SK-N-SH (cell line): ENCODE results near the gene PRKAA2. TPM values are rescaled to one million over a fixed set of nuclear protein-coding genes. Genes with fewer than 3 reads are reported as not detected.

Experiments
- CTCF ChIA-PET: fragments of 300-600, 350-600 bp; formaldehyde crosslinking; extraction: SDS; loops from one replicate; lab custom pipeline; 2021; lab: Yijun Ruan, JAX
- POLR2A ChIA-PET: fragments of 350-600 bp; sonication (Branson Sonifier 250); formaldehyde crosslinking; extraction: SDS; loops from one replicate; lab custom pipeline; 2020; ENCODE audit warnings: antibody characterized with exemption, inconsistent platforms; lab: Yijun Ruan, JAX
- DNase-seq: peaks from one replicate; pipeline ENCODE4 v3.0.0; 2012
- H2AFZ ChIP-seq: fragments of 200-600 bp; sonication (generic); 2 replicates; pipeline ENCODE4 v1.8.1; 2016; ENCODE audit warnings: antibody characterized with exemption, mild to moderate bottlenecking, low read depth
- H3F3A ChIP-seq: fragments of 200-600 bp; sonication (generic); replicated peaks from 2 replicates; pipeline ENCODE3; 2016; ENCODE audit warnings: antibody characterized with exemption, mild to moderate bottlenecking; ENCODE audit not compliant: insufficient read depth
- H3K27ac ChIP-seq, 2 experiments: fragments of 200-500 bp in 1 of 2; fragments of 200-600 bp in 1 of 2; sonication (Bioruptor generic) in 1 of 2; sonication (generic), shearing (Covaris generic) in 1 of 2; 2 replicates each; pipeline versions ENCODE4 v1.5.1 to v1.6.1; 2014 to 2016; ENCODE audit warnings: low read depth in 2 of 2, inconsistent platforms in 1 of 2, low read length in 1 of 2, mild to moderate bottlenecking in 1 of 2, mixed read lengths in 1 of 2
- H3K27me3 ChIP-seq: fragments of 200-600 bp; sonication (generic), shearing (Covaris generic); 2 replicates; pipeline ENCODE4 v1.6.1; 2016; ENCODE audit warnings: mixed run types; ENCODE audit not compliant: insufficient read depth
- H3K36me3 ChIP-seq, 2 experiments: fragments of 200-500 bp in 1 of 2; fragments of 200-600 bp in 1 of 2; sonication (Bioruptor generic) in 1 of 2; sonication (generic) in 1 of 2; replicated peaks in 1 of 2; 2 replicates each; pipeline versions ENCODE3 to v1.5.1; 2014 to 2016; ENCODE audit warnings: low read length in 1 of 2, mild to moderate bottlenecking in 1 of 2; ENCODE audit not compliant: insufficient read depth in 2 of 2, control insufficient read depth in 1 of 2
- H3K4me1 ChIP-seq, 2 experiments: fragments of 200-500 bp in 1 of 2; fragments of 200-600 bp in 1 of 2; sonication (Bioruptor generic) in 1 of 2; sonication (generic), shearing (Covaris generic) in 1 of 2; 2 replicates each; pipeline versions ENCODE4 v1.5.1 to v1.6.1; 2014 to 2016; ENCODE audit warnings: low read depth in 1 of 2, low read length in 1 of 2, mixed run types in 1 of 2; ENCODE audit not compliant: insufficient read depth in 2 of 2, control insufficient read depth in 1 of 2
- H3K4me2 ChIP-seq: fragments of 200-600 bp; sonication (generic), shearing (Covaris generic); 2 replicates; pipeline ENCODE4 v1.6.1; 2017; ENCODE audit warnings: mixed run types
- H3K4me3 ChIP-seq, 2 experiments: fragments of 200-500 bp in 1 of 2; fragments of 200-600 bp in 1 of 2; sonication (Bioruptor generic) in 1 of 2; sonication (generic), shearing (Covaris generic) in 1 of 2; 2 replicates each; pipeline versions ENCODE4 v1.5.1 to v1.8.1; 2014 to 2016; ENCODE audit warnings: low read depth in 2 of 2, inconsistent platforms in 1 of 2, low read length in 1 of 2, mild to moderate bottlenecking in 1 of 2, mixed read lengths in 1 of 2, moderate library complexity in 1 of 2
- H3K79me2 ChIP-seq: fragments of 200-600 bp; sonication (generic); 2 replicates; pipeline ENCODE4 v1.8.1; 2017; ENCODE audit warnings: mild to moderate bottlenecking; ENCODE audit not compliant: insufficient read depth
- H3K9ac ChIP-seq: fragments of 200-600 bp; sonication (generic); 2 replicates; pipeline ENCODE4 v1.6.1; 2017; ENCODE audit warnings: mixed run types
- H3K9me2 ChIP-seq: fragments of 200-600 bp; sonication (generic); 2 replicates; pipeline ENCODE4 v1.6.1; 2017; ENCODE audit warnings: mixed run types
- H3K9me3 ChIP-seq: fragments of 200-600 bp; sonication (generic); 2 replicates; pipeline ENCODE4 v1.6.1; 2017; ENCODE audit warnings: mixed run types, mild to moderate bottlenecking, moderate library complexity
- H4K20me1 ChIP-seq: fragments of 200-600 bp; sonication (generic); 2 replicates; pipeline ENCODE4 v1.6.1; 2017; ENCODE audit warnings: mild to moderate bottlenecking, mixed run types; ENCODE audit not compliant: insufficient read depth
- CHD2 ChIP-seq: fragments of 150-350 bp; IDR thresholded peaks from 2 replicates; pipeline ENCODE4 v1.6.1; 2018; ENCODE audit warnings: low read length; ENCODE audit not compliant: partially characterized antibody
- ELF1 ChIP-seq: IDR thresholded peaks from 2 replicates; pipeline ENCODE4 v1.4.0; 2012
- EZH2phosphoT487 ChIP-seq: fragments of 200-600 bp; sonication (generic); IDR thresholded peaks from 2 replicates; pipeline ENCODE4 v1.6.1; 2017; ENCODE audit warnings: low read depth, mixed run types, mild to moderate bottlenecking, antibody characterized with exemption, moderate library complexity, borderline replicate concordance
- FOSL2 ChIP-seq: IDR thresholded peaks from 2 replicates; pipeline ENCODE4 v1.4.0; 2012; ENCODE audit warnings: low read depth, mild to moderate bottlenecking, moderate library complexity, borderline replicate concordance
- FOXM1 ChIP-seq: IDR thresholded peaks from 2 replicates; pipeline ENCODE4 v1.4.0; 2012; ENCODE audit warnings: low read depth, mild to moderate bottlenecking
- GATA2 ChIP-seq: sonication (generic); formaldehyde crosslinking; IDR thresholded peaks from 2 replicates; pipeline ENCODE4 v1.5.0; 2020; ENCODE audit warnings: mild to moderate bottlenecking, missing genetic modification reagents
- JUND ChIP-seq: IDR thresholded peaks from 2 replicates; pipeline ENCODE4 v1.4.0; 2012
- MAX ChIP-seq: IDR thresholded peaks from 2 replicates; pipeline ENCODE4 v1.4.0; 2012; ENCODE audit warnings: low read depth
- MEF2A ChIP-seq: IDR thresholded peaks from 2 replicates; pipeline ENCODE4 v1.4.0; 2012; ENCODE audit warnings: low read depth, borderline replicate concordance
- MXI1 ChIP-seq: IDR thresholded peaks from 2 replicates; pipeline ENCODE4 v1.6.1; 2012; ENCODE audit warnings: mild to moderate bottlenecking, low read depth, low read length, improper control_type of control experiment
- NRF1 ChIP-seq: IDR thresholded peaks from 2 replicates; pipeline ENCODE4 v1.6.1; 2012; ENCODE audit warnings: low read depth, mild to moderate bottlenecking, low read length
- POLR2AphosphoS5 ChIP-seq: IDR thresholded peaks from 2 replicates; pipeline ENCODE4 v1.6.1; 2012; ENCODE audit warnings: low read depth, low read length
- RCOR1 ChIP-seq: fragments of 150-350 bp; IDR thresholded peaks from 2 replicates; pipeline ENCODE4 v1.6.1; 2017; ENCODE audit warnings: antibody characterized with exemption, low read length
- RFX5 ChIP-seq: IDR thresholded peaks from 2 replicates; pipeline ENCODE4 v1.6.1; 2012; ENCODE audit warnings: mild to moderate bottlenecking, improper control_type of control experiment, low read length
- SIN3A ChIP-seq: IDR thresholded peaks from 2 replicates; pipeline ENCODE4 v1.6.1; 2012; ENCODE audit warnings: low read depth, mild to moderate bottlenecking, low read length, moderate library complexity, borderline replicate concordance
- TAF1 ChIP-seq: IDR thresholded peaks from 2 replicates; pipeline ENCODE4 v1.6.1; 2012; ENCODE audit warnings: low read depth, mild to moderate bottlenecking, low read length, moderate library complexity, borderline replicate concordance
- TCF12 ChIP-seq: IDR thresholded peaks from 2 replicates; pipeline ENCODE4 v1.4.0; 2012
- YY1 ChIP-seq: IDR thresholded peaks from 2 replicates; pipeline ENCODE4 v1.4.0; 2012; ENCODE audit warnings: low read depth, mild to moderate bottlenecking
- WGBS: methylation state at CpG from one replicate; pipeline ENCODE4 v1.1.6; 2017; ENCODE audit warnings: low lambda C conversion rate; 5-methylcytosine and 5-hydroxymethylcytosine counted together
- polyA plus RNA-seq, 3 experiments: library from polyadenylated mRNA; depleted of rRNA; stranded (reverse); fragments of >200 nt; gene quantifications; 2 replicates each; pipeline ENCODE4 v1.2.3, GENCODE V29; 2012

PRKAA2 gene
- polyA plus RNA-seq, 1 of the 3 experiments (the other 2 are of a cell fraction), result 1.5 TPM

DNA sequence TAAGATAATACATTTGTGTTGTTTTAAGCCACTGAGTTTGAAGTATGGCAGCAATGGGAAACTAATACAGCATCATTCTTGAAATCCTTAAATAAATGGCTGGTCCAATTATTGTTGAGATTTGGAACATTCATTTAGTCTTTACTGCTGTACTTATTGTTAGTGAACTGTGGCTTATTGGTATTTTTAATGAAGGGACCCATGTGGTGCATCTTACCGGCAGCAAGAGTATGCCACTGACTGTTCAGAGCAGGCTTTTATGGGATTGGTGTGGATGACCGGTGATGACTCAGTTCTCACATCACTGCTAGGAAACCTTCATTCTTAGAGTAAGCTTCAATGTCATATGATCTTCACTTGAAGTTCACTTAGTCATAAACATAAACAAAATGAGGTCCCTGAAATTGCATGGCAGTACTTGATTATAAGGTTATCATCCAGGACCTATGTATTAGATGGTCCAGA lies 31.5 kb downstream of the PRKAA2 start:
- POLR2A ChIA-PET, result no interaction called here
- no peak overlapping the region for H3K27ac ChIP-seq
- no peak overlapping the region for H3K9ac ChIP-seq
- 72% methylated on average over 2 of the region's 2 CpGs for WGBS
- H3F3A ChIP-seq, result no peaks in the 10 kb centered on the region
- H3K9me3 ChIP-seq, result no peaks in the 10 kb centered on the region
- no peak overlapping the region for H3K4me2 ChIP-seq
- no peak overlapping the region for H3K4me3 ChIP-seq
- H3K4me1 ChIP-seq, result no peaks in the 10 kb centered on the region
- no peaks in the 10 kb centered on the region; the same call in 1 of the 2 replicates for H3K9me2 ChIP-seq
- no peak for TF ChIP-seq CHD2
- 0 out of 2 replicates have a peak, but pooled peaks have one; percentile 38 for TF ChIP-seq MAX
- peak; percentile 53 for TF ChIP-seq JUND
- TF ChIP-seq FOSL2, result peak; percentile 60
- peaks cover 0 to 2% of the 10 kb centered on the region in 2 experiments for H3K36me3 ChIP-seq
- no peak for DNase-seq
- no peaks in the 10 kb centered on the region for H4K20me1 ChIP-seq
- no peak overlapping the region for H2AFZ ChIP-seq
- no peaks in the 10 kb centered on the region for H3K27me3 ChIP-seq
- H3K79me2 ChIP-seq, result no peaks in the 10 kb centered on the region
- CTCF ChIA-PET, result interaction anchor here (0.7 kb wide), 1 partner anchor 77 kb away, joined by 3 read pairs; no protein-coding TSS in a partner anchor

DNA sequence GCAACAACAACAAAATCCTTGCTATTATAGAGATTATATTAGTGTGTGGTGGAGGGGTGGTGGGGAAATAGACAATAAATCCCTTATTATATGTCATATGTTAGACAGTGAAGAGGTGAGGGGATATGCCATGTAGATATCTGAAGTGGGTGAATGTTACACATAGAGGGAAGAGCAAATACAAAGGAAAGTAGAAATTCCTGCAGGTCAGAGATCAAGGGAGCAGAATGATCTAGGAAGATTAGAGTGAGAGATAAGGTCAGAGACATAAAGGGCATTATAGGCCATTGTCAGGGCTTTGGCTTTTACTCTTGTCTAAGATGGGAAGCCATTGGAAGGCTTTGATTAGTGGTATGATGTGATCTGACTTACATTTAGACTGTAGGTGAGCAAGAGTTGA lies 38.5 kb downstream of the PRKAA2 start:
- no peaks in the 10 kb centered on the region for H3K27me3 ChIP-seq
- H3K9me2 ChIP-seq, result no peaks in the 10 kb centered on the region
- ChIA-PET CTCF (no interaction called here), POLR2A (no interaction called here)
- H3K36me3 ChIP-seq, result peaks cover 0 to 4% of the 10 kb centered on the region in 2 experiments
- no peak overlapping the region for H2AFZ ChIP-seq
- no peak for TF ChIP-seq FOSL2
- no peak for TF ChIP-seq EZH2phosphoT487
- no peak for TF ChIP-seq GATA2 (CRISPR knock-in tag)
- TF ChIP-seq ELF1, result no peak
- TF ChIP-seq NRF1, result no peak
- no peak for TF ChIP-seq FOXM1
- TF ChIP-seq POLR2AphosphoS5, result no peak
- no peak for TF ChIP-seq TAF1
- TF ChIP-seq MAX, result no peak
- no peak for TF ChIP-seq RFX5
- no peak for TF ChIP-seq RCOR1
- no peak for TF ChIP-seq MEF2A
- no peak for TF ChIP-seq YY1
- TF ChIP-seq TCF12, result no peak
- no peak for TF ChIP-seq SIN3A
- TF ChIP-seq MXI1, result no peak
- no peak overlapping the region for H3K9ac ChIP-seq
- H3K27ac ChIP-seq, result no peak overlapping the region
- H3K4me2 ChIP-seq, result no peak overlapping the region
- DNase-seq, result no peak
- no peak overlapping the region for H3K4me3 ChIP-seq
- no peaks in the 10 kb centered on the region for H3K79me2 ChIP-seq
- no peaks in the 10 kb centered on the region for H4K20me1 ChIP-seq
- peaks cover 7% of the 10 kb centered on the region for H3F3A ChIP-seq
- H3K4me1 ChIP-seq, result peaks cover 0 to 6% of the 10 kb centered on the region in 2 experiments; a peak in 1 of 4 replicates
- H3K9me3 ChIP-seq, result peaks cover 4% of the 10 kb centered on the region; the same call in 1 of the 2 replicates
